NT2/D1 (cell line): ENCODE data around the gene IL16.

Experiments
- DNase-seq: peaks from one replicate; pipeline ENCODE4 v3.0.0-alpha.2; 2011; ENCODE audit warnings: low read depth, low spot score
- H3K27me3 ChIP-seq: 2 replicates; pipeline ENCODE4 v1.6.0; 2011; ENCODE audit warnings: mild to moderate bottlenecking; ENCODE audit not compliant: insufficient read length, insufficient read depth
- H3K36me3 ChIP-seq: 2 replicates; pipeline ENCODE4 v1.6.1; 2011; ENCODE audit warnings: mild to moderate bottlenecking, low read length, mixed read lengths; ENCODE audit not compliant: insufficient read depth, insufficient read length
- H3K4me1 ChIP-seq: 2 replicates; pipeline ENCODE4 v1.5.1; 2011; ENCODE audit not compliant: insufficient read depth, insufficient read length
- H3K4me3 ChIP-seq: 2 replicates; pipeline ENCODE4 v1.5.1; 2011; ENCODE audit warnings: low read depth; ENCODE audit not compliant: insufficient read length
- H3K9ac ChIP-seq: 2 replicates; pipeline ENCODE4 v1.6.0; 2011; ENCODE audit warnings: low read depth; ENCODE audit not compliant: insufficient read length
- H3K9me3 ChIP-seq: 2 replicates; pipeline ENCODE4 v1.5.1; 2011; ENCODE audit warnings: mild to moderate bottlenecking, low read length; ENCODE audit not compliant: insufficient read depth
- SUZ12 ChIP-seq: IDR thresholded peaks from 2 replicates; pipeline ENCODE4 v1.6.1; 2011; ENCODE audit not compliant: insufficient read length, insufficient read depth; ENCODE audit errors: extremely low read depth
- YY1 ChIP-seq: IDR thresholded peaks from 2 replicates; pipeline ENCODE4 v1.6.1; 2011; ENCODE audit not compliant: insufficient read length, insufficient read depth
- ZNF274 ChIP-seq: IDR thresholded peaks from 2 replicates; pipeline ENCODE4 v1.6.1; 2011; ENCODE audit warnings: mild to moderate bottlenecking, low read depth, low read length

The IL16 gene

GRCh38 chr15:81297147-81297572, 100.5 kb downstream of the IL16 start:
- Histone ChIP-seq H3K9me3 (no peaks in the 10 kb centered on the region), H3K4me3 (no peak overlapping the region), H3K36me3 (no peaks in the 10 kb centered on the region), H3K4me1 (peaks cover 2% of the 10 kb centered on the region), H3K27me3 (no peaks in the 10 kb centered on the region), H3K9ac (no peak overlapping the region)
- no peak for TF ChIP-seq YY1
- TF ChIP-seq ZNF274 = no peak
- TF ChIP-seq SUZ12 = no peak
- DNase-seq = no peak

- Histone ChIP-seq H3K27me3 (no peaks in the 10 kb centered on the region), H3K9me3 (no peaks in the 10 kb centered on the region), H3K36me3 (no peaks in the 10 kb centered on the region), H3K4me3 (no peak overlapping the region), H3K4me1 (peaks cover 5% of the 10 kb centered on the region), H3K9ac (no peak overlapping the region)
- TF ChIP-seq ZNF274 (no peak), SUZ12 (no peak), YY1 (no peak)
- DNase-seq = no peak
These were observed 101.2 kb downstream of the IL16 start for GRCh38 chr15:81297603-81298575.

GRCh38 chr15:81298611-81299010, 101.9 kb downstream of the IL16 start:
- H3K4me1 ChIP-seq = peaks cover 9% of the 10 kb centered on the region
- TF ChIP-seq SUZ12 = no peak
- no peak for TF ChIP-seq ZNF274
- no peak for TF ChIP-seq YY1
- H3K27me3 ChIP-seq = no peaks in the 10 kb centered on the region
- no peak overlapping the region for H3K4me3 ChIP-seq
- no peak overlapping the region for H3K9ac ChIP-seq
- no peaks in the 10 kb centered on the region for H3K9me3 ChIP-seq
- no peak for DNase-seq
- H3K36me3 ChIP-seq = no peaks in the 10 kb centered on the region

- peaks cover 9% of the 10 kb centered on the region for H3K4me1 ChIP-seq
- no peak for DNase-seq
- no peak for TF ChIP-seq ZNF274
- no peak for TF ChIP-seq SUZ12
These were observed 102.5 kb downstream of the IL16 start for GRCh38 chr15:81299156-81299555.

GRCh38 chr15:81299630-81300273, 103.1 kb downstream of the IL16 start:
- no peaks in the 10 kb centered on the region for H3K36me3 ChIP-seq
- no peaks in the 10 kb centered on the region for H3K27me3 ChIP-seq
- DNase-seq = no peak
- no peak overlapping the region for H3K9ac ChIP-seq
- TF ChIP-seq ZNF274 (no peak), SUZ12 (no peak), YY1 (no peak)
- no peaks in the 10 kb centered on the region for H3K9me3 ChIP-seq
- no peak overlapping the region for H3K4me3 ChIP-seq
- H3K4me1 ChIP-seq = peaks cover 9% of the 10 kb centered on the region

More at GRCh38 chr15:81299156-81299555, 102.5 kb downstream of the IL16 start:
- no peaks in the 10 kb centered on the region for H3K27me3 ChIP-seq
- H3K9me3 ChIP-seq = no peaks in the 10 kb centered on the region
- H3K4me3 ChIP-seq = no peak overlapping the region
- H3K36me3 ChIP-seq = no peaks in the 10 kb centered on the region
- no peak overlapping the region for H3K9ac ChIP-seq

- Histone ChIP-seq H3K4me1 (peaks cover 9% of the 10 kb centered on the region), H3K36me3 (no peaks in the 10 kb centered on the region), H3K27me3 (no peaks in the 10 kb centered on the region), H3K4me3 (no peak overlapping the region), H3K9me3 (no peaks in the 10 kb centered on the region), H3K9ac (no peak overlapping the region)
- DNase-seq = no peak
- TF ChIP-seq ZNF274 (no peak), YY1 (no peak), SUZ12 (no peak)
These were observed 104.7 kb downstream of the IL16 start for GRCh38 chr15:81301385-81301784.

GRCh38 chr15:81301815-81302399, 105.2 kb downstream of the IL16 start:
- no peak for TF ChIP-seq YY1
- TF ChIP-seq SUZ12 = no peak
- no peak for TF ChIP-seq ZNF274
- no peak for DNase-seq
- Histone ChIP-seq H3K36me3 (no peaks in the 10 kb centered on the region), H3K9ac (no peak overlapping the region), H3K27me3 (no peaks in the 10 kb centered on the region), H3K9me3 (no peaks in the 10 kb centered on the region), H3K4me1 (peaks cover 9% of the 10 kb centered on the region), H3K4me3 (no peak overlapping the region)
